Measurements from ENCODE around the gene ROR1.
"Not testable (repeated sequence)": the region's sequence is repeated elsewhere in the genome, so short reads cannot be mapped to it uniquely, and the experiment has no call there.

Gene ROR1

GRCh38 chr1:63782982-63783381, 9.2 kb downstream of the ROR1 start:
- Histone ChIP-seq H3K27ac (ENCODE audit: low read length) (peak overlapping the region; percentile 59), H3K9me3 (ENCODE audit: control insufficient read depth, low read depth, low read length) (no peaks in the 10 kb centered on the region), H3K27me3 (ENCODE audit: control insufficient read depth, insufficient read depth, low read length) (no peaks in the 10 kb centered on the region), H3K4me3 (ENCODE audit: low read length) (peak overlapping the region; percentile 39), H3K4me1 (ENCODE audit: control insufficient read depth, low read depth, low read length) (peaks cover 90% of the 10 kb centered on the region), H3K9ac (ENCODE audit: low read length) (peak overlapping the region; percentile 43), H3K36me3 (ENCODE audit: control insufficient read depth, low read depth, low read length) (peaks cover 4% of the 10 kb centered on the region)

- no peaks in the 10 kb centered on the region for H3K9me3 ChIP-seq (ENCODE audit: control insufficient read depth, low read depth, low read length)
Observed at GRCh38 chr1:63784083-63784482, 10.3 kb downstream of the ROR1 start.

GRCh38 chr1:63784489-63785390, 10.9 kb downstream of the ROR1 start:
- no peak overlapping the region for H3K9ac ChIP-seq (ENCODE audit: low read length)
- no peaks in the 10 kb centered on the region for H3K36me3 ChIP-seq (ENCODE audit: control insufficient read depth, low read depth, low read length)
- H3K4me1 ChIP-seq (ENCODE audit: control insufficient read depth, low read depth, low read length) = peaks cover 88% of the 10 kb centered on the region
- no peaks in the 10 kb centered on the region for H3K27me3 ChIP-seq (ENCODE audit: control insufficient read depth, insufficient read depth, low read length)
- peak overlapping the region; percentile 5 for H3K27ac ChIP-seq (ENCODE audit: low read length)
- no peak overlapping the region for H3K4me3 ChIP-seq (ENCODE audit: low read length)
- no peaks in the 10 kb centered on the region for H3K9me3 ChIP-seq (ENCODE audit: control insufficient read depth, low read depth, low read length)

More at GRCh38 chr1:63784083-63784482, 10.3 kb downstream of the ROR1 start:
- Histone ChIP-seq H3K4me3 (ENCODE audit: low read length) (no peak overlapping the region), H3K36me3 (ENCODE audit: control insufficient read depth, low read depth, low read length) (no peaks in the 10 kb centered on the region), H3K9ac (ENCODE audit: low read length) (no peak overlapping the region), H3K27me3 (ENCODE audit: control insufficient read depth, insufficient read depth, low read length) (no peaks in the 10 kb centered on the region), H3K27ac (ENCODE audit: low read length) (peak overlapping the region; percentile 5), H3K4me1 (ENCODE audit: control insufficient read depth, low read depth, low read length) (peaks cover 88% of the 10 kb centered on the region)

- not testable (repeated sequence) for H3K27me3 ChIP-seq (ENCODE audit: control insufficient read depth, insufficient read depth, low read length)
Observed at GRCh38 chr1:63787270-63787669, 13.5 kb downstream of the ROR1 start.

GRCh38 chr1:63787875-63788274, 14.1 kb downstream of the ROR1 start:
- Histone ChIP-seq H3K36me3 (ENCODE audit: control insufficient read depth, low read depth, low read length) (peaks cover 2% of the 10 kb centered on the region), H3K4me3 (ENCODE audit: low read length) (no peak overlapping the region), H3K27me3 (ENCODE audit: control insufficient read depth, insufficient read depth, low read length) (no peaks in the 10 kb centered on the region), H3K9me3 (ENCODE audit: control insufficient read depth, low read depth, low read length) (no peaks in the 10 kb centered on the region), H3K9ac (ENCODE audit: low read length) (no peak overlapping the region), H3K4me1 (ENCODE audit: control insufficient read depth, low read depth, low read length) (peaks cover 88% of the 10 kb centered on the region), H3K27ac (ENCODE audit: low read length) (no peak overlapping the region)

More at GRCh38 chr1:63787270-63787669, 13.5 kb downstream of the ROR1 start:
- H3K4me3 ChIP-seq (ENCODE audit: low read length); H3K27ac ChIP-seq (ENCODE audit: low read length); H3K36me3 ChIP-seq (ENCODE audit: control insufficient read depth, low read depth, low read length); H3K9ac ChIP-seq (ENCODE audit: low read length); H3K9me3 ChIP-seq (ENCODE audit: control insufficient read depth, low read depth, low read length): not testable (repeated sequence)
- H3K4me1 ChIP-seq (ENCODE audit: control insufficient read depth, low read depth, low read length) = peaks cover 88% of the 10 kb centered on the region

GRCh38 chr1:63789856-63790605, 16.2 kb downstream of the ROR1 start:
- Histone ChIP-seq H3K36me3 (ENCODE audit: control insufficient read depth, low read depth, low read length) (peaks cover 2% of the 10 kb centered on the region), H3K4me1 (ENCODE audit: control insufficient read depth, low read depth, low read length) (peaks cover 86% of the 10 kb centered on the region), H3K9me3 (ENCODE audit: control insufficient read depth, low read depth, low read length) (no peaks in the 10 kb centered on the region), H3K27ac (ENCODE audit: low read length) (no peak overlapping the region), H3K27me3 (ENCODE audit: control insufficient read depth, insufficient read depth, low read length) (no peaks in the 10 kb centered on the region), H3K9ac (ENCODE audit: low read length) (no peak overlapping the region), H3K4me3 (ENCODE audit: low read length) (peak overlapping the region; percentile 5)

- Histone ChIP-seq H3K36me3 (ENCODE audit: control insufficient read depth, low read depth, low read length) (peaks cover 2% of the 10 kb centered on the region), H3K4me1 (ENCODE audit: control insufficient read depth, low read depth, low read length) (peaks cover 90% of the 10 kb centered on the region), H3K4me3 (ENCODE audit: low read length) (peak overlapping the region; percentile 0), H3K9ac (ENCODE audit: low read length) (no peak overlapping the region), H3K27me3 (ENCODE audit: control insufficient read depth, insufficient read depth, low read length) (no peaks in the 10 kb centered on the region), H3K27ac (ENCODE audit: low read length) (peak overlapping the region; percentile 6), H3K9me3 (ENCODE audit: control insufficient read depth, low read depth, low read length) (no peaks in the 10 kb centered on the region)
Observed at GRCh38 chr1:63790989-63791388, 17.2 kb downstream of the ROR1 start.

- Histone ChIP-seq H3K9ac (ENCODE audit: low read length) (no peak overlapping the region), H3K4me1 (ENCODE audit: control insufficient read depth, low read depth, low read length) (peaks cover 95% of the 10 kb centered on the region), H3K27me3 (ENCODE audit: control insufficient read depth, insufficient read depth, low read length) (no peaks in the 10 kb centered on the region), H3K36me3 (ENCODE audit: control insufficient read depth, low read depth, low read length) (peaks cover 2% of the 10 kb centered on the region), H3K27ac (ENCODE audit: low read length) (no peak overlapping the region), H3K4me3 (ENCODE audit: low read length) (no peak overlapping the region), H3K9me3 (ENCODE audit: control insufficient read depth, low read depth, low read length) (no peaks in the 10 kb centered on the region)
Observed at GRCh38 chr1:63792152-63792551, 18.3 kb downstream of the ROR1 start.

DNA sequence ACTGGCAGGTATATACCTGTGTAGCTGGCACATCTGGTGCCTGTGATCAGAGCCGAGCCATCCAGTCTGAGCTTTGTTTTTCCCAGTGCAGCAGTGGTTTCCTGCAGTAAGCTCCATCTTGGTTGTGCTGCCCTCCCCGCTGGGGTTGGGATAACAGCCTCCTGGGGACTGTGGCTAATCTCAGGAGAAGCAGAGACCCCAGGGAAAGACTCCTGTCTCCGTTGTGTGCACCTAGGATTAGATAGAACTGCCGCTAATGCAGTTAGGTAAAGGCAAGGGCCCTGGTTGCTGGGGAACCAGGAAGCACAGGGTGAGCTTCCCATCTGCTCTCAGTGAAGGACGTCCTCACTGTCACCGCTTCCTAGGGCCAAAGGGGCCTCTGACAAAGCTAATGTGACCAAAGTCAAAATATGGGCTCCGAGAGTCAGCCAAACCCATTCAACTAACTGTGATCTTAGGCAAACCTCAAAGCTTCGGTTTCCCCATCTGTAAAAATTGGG, 20.0 kb downstream of the ROR1 start:
- H3K9me3 ChIP-seq (ENCODE audit: control insufficient read depth, low read depth, low read length) = no peaks in the 10 kb centered on the region
- H3K9ac ChIP-seq (ENCODE audit: low read length) = no peak overlapping the region
- H3K27me3 ChIP-seq (ENCODE audit: control insufficient read depth, insufficient read depth, low read length) = no peaks in the 10 kb centered on the region
- peaks cover 86% of the 10 kb centered on the region for H3K4me1 ChIP-seq (ENCODE audit: control insufficient read depth, low read depth, low read length)
- H3K4me3 ChIP-seq (ENCODE audit: low read length) = no peak overlapping the region
- H3K36me3 ChIP-seq (ENCODE audit: control insufficient read depth, low read depth, low read length) = peaks cover 2% of the 10 kb centered on the region
- H3K27ac ChIP-seq (ENCODE audit: low read length) = no peak overlapping the region

DNA sequence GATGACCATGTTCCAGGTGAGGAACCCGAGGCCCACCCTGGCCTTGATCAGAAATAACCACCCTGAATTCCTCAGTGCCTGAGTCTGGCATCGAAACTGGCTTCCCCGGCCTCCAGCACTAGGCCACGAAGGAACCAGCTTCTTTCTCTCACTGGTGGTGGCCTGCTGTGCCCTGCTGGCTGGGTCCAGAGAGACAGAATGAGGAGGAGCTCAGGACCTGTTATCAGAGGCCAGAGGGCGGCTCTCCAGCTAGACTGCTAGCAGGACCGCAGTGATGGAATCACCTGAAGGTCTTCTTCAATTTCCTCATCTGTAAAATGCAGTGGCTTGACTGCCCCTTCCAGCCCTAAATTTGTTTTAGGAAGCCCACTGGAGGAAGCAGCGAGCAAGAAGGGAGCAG, 20.5 kb downstream of the ROR1 start:
- no peak overlapping the region for H3K9ac ChIP-seq (ENCODE audit: low read length)
- H3K4me1 ChIP-seq (ENCODE audit: control insufficient read depth, low read depth, low read length) = peaks cover 81% of the 10 kb centered on the region

DNA sequence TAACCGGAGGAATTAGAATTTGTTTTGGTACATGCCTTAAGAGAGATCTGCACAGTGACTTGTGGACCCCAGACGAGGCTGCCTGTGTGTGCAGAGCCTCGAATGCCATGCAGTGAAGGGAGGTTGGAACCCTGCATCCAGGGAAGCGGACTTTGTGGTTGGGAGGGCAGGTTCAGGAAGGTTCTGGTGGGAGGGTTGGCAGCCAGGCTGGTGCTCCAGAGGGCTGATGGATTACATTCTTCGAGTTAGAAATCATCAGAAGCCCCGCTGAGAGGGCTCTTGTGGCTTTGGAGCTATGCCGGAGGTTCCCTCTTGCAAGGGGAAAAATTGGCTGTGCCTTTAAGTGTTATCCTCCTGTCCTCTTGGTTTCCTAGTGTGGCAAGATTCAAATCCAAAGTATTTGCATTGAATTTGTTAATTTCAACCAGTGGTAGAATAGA, 21.1 kb downstream of the ROR1 start:
- no peak overlapping the region for H3K9ac ChIP-seq (ENCODE audit: low read length)
- H3K27ac ChIP-seq (ENCODE audit: low read length) = peak overlapping the region; percentile 25
- H3K9me3 ChIP-seq (ENCODE audit: control insufficient read depth, low read depth, low read length) = no peaks in the 10 kb centered on the region
- H3K4me1 ChIP-seq (ENCODE audit: control insufficient read depth, low read depth, low read length) = peaks cover 80% of the 10 kb centered on the region
- H3K36me3 ChIP-seq (ENCODE audit: control insufficient read depth, low read depth, low read length) = peaks cover 2% of the 10 kb centered on the region
- H3K27me3 ChIP-seq (ENCODE audit: control insufficient read depth, insufficient read depth, low read length) = no peaks in the 10 kb centered on the region
- peak overlapping the region; percentile 11 for H3K4me3 ChIP-seq (ENCODE audit: low read length)

More for the DNA sequence above, 20.5 kb downstream of the ROR1 start:
- H3K27me3 ChIP-seq (ENCODE audit: control insufficient read depth, insufficient read depth, low read length) = no peaks in the 10 kb centered on the region
- no peaks in the 10 kb centered on the region for H3K9me3 ChIP-seq (ENCODE audit: control insufficient read depth, low read depth, low read length)
- no peak overlapping the region for H3K4me3 ChIP-seq (ENCODE audit: low read length)
- peaks cover 2% of the 10 kb centered on the region for H3K36me3 ChIP-seq (ENCODE audit: control insufficient read depth, low read depth, low read length)
- H3K27ac ChIP-seq (ENCODE audit: low read length) = no peak overlapping the region

All from iPS-18a (cell line).